Motor neuron (in vitro differentiated cells): ENCODE results near the gene DDX49. TPM values are rescaled to one million over a fixed set of nuclear protein-coding genes. Genes with fewer than 3 reads are reported as not detected.
"Not testable (repeated sequence)": the region's sequence is repeated elsewhere in the genome, so short reads cannot be mapped to it uniquely, and the experiment has no call there.

Experiments used
- ATAC-seq, 8 experiments: fragments of 200-7000 bp; cut with Tn5 transposase; replicated peaks in 6 of 8; 2 replicates each; pipeline ENCODE4 v1.8.0; 2021; ENCODE audit warnings: mild to moderate bottlenecking in 8 of 8, moderate library complexity in 8 of 8
- H3K27ac ChIP-seq, 2 donors: fragments of 250-450 bp; sonication (Bioruptor Pico); 2 replicates each; pipeline ENCODE4 v1.9.0; 2021; ENCODE audit warnings: antibody characterized with exemption in 2 of 2, mild to moderate bottlenecking in 2 of 2, moderate library complexity in 1 of 2
- H3K4me1 ChIP-seq, 2 donors: fragments of 250-450 bp; sonication (Bioruptor Pico); replicated peaks in 1 of 2; 2 replicates each; pipeline ENCODE4 v1.6.1; 2021; ENCODE audit warnings: antibody characterized with exemption in 2 of 2, mild to moderate bottlenecking in 2 of 2, moderate library complexity in 1 of 2
- H3K4me3 ChIP-seq, 5 donors: fragments of 250-450 bp; sonication (Bioruptor Pico); 2 replicates each; pipeline ENCODE4 v1.9.0; 2021; ENCODE audit warnings: antibody characterized with exemption in 5 of 5, mild to moderate bottlenecking in 5 of 5, moderate library complexity in 4 of 5
- WGBS, 10 experiments: fragments of 450-650 bp; shearing (Covaris generic); methylation state at CpG; one replicate each; pipeline ENCODE4 v1.0.0; 2022; 5-methylcytosine and 5-hydroxymethylcytosine counted together
- in situ Hi-C, 9 experiments: fragments of 400-800 bp; cut with MboI; loops; one replicate each; pipeline ENCODE4 v1.15.0; 2021; ENCODE audit warnings: low sequenced_read_pairs in 9 of 9, low pct_unique_long_range_greater_than_20kb in 2 of 9; ENCODE audit not compliant: unreplicated experiment in 9 of 9
- total RNA-seq, 8 experiments: library from RNA; unstranded; fragments of 300-600 nt; gene quantifications; 2 replicates each; pipeline versions ENCODE4 v1.2.3 to v1.2.4, GENCODE V29; 2022

The DDX49 gene
- total RNA-seq, 8 experiments from 2014 or later, result 52.7 to 95.5 (median 67.7) TPM

DNA sequence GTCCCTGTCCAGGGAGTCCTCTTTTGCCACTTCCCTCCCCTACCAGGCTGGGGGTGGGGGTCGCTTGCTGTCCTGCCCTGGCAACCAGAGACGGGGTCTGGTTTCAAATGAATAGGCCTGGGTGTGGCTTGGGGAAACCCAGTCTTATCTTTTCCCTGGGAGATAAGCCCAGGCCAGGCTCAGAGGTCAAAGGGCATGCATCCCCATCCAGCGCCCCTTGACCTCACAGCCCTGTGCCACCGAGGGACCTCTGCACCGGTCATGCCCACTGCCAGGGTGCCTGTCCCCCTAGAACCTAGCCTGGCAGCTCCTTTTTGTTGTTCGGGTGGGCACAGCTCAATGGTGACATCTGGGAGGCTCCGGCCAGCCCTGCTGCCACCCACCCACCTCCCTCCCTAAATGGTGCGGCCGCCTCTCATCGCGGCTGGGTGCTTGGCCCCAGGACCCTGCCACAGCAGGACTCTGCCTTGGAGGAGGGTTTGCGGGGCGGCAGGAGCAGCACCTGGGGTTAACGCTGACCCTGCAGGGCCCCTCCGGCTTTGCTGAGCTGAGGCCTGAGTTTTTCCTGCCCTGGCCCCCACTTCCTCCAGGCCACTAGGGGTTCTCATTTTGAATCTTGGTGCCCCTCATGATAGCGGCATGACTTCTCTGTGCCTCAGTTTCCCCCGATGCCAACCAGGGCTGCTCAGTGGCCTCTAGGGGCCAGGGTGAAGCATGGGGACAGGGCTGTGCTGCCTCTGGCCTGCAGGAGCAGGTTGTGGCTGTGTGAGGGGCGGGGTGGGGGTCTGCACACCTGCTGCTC is 20.7 kb upstream of the DDX49 start:
- ATAC-seq, result no peak
- WGBS, 10 experiments, result 73 to 90% (median 79%) methylated on average over 2 to 4 of the region's 18 CpGs; no CpG with 5 or more reads in 6 of the 10 experiments
- Histone ChIP-seq H3K27ac (no peak overlapping the region), H3K4me3 (no peak overlapping the region), H3K4me1 (peaks cover 2 to 5% of the 10 kb centered on the region in 2 donors)
- in situ Hi-C loops, result no loop called here

DNA sequence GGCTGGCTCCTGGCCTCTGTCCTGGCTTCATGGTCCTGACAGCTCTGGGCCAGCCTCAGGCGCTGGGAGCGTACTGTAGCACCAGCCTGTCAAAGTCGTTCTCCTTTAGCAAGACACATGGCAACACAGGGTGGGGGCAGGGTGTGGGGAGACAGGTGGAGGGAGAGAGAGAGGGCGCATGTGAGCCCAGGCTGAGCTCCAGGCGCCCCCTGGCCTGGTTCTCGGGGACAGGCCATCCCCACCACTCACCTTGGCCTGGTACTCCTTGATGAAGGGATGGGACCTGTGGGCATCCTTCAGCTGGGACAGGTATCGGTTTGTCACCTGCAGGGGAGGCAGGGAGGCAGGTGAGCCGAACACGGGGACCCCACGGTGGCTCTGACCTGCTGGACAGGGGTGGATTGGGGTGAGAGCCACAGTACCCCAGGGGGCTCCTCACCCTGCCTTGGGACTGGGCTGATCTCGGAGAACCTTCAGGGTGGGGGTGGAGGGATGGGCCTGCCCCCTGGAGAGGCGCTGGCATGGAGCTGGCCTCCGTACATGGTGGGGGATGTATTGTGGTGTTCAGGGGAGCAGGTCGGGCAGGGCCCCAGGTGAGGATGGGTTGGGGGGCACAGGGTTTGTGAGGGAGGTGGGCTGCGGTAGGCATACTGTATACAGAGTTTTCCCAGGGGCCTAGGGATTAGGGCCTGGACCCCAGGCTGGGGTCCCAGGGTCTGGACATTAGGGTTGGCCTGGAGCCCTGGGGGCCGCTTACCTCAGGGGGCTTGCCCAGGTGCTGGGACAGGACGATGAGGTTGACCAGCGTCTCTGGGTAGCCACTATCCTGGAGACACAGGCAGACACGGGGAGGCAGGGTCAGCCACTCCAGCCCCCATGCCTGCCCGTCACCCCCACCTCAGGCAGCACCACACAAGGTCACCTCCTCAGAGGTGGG is 19.6 kb upstream of the DDX49 start:
- Histone ChIP-seq H3K4me3 (no peak overlapping the region), H3K27ac (no peak overlapping the region), H3K4me1 (no peaks in the 10 kb centered on the region)
- WGBS, 10 experiments, result 70 to 100% methylated on average over 1 to 2 of the region's 20 CpGs; no CpG with 5 or more reads in 8 of the 10 experiments
- ATAC-seq, result no peak
- in situ Hi-C loops, result no loop called here

DNA sequence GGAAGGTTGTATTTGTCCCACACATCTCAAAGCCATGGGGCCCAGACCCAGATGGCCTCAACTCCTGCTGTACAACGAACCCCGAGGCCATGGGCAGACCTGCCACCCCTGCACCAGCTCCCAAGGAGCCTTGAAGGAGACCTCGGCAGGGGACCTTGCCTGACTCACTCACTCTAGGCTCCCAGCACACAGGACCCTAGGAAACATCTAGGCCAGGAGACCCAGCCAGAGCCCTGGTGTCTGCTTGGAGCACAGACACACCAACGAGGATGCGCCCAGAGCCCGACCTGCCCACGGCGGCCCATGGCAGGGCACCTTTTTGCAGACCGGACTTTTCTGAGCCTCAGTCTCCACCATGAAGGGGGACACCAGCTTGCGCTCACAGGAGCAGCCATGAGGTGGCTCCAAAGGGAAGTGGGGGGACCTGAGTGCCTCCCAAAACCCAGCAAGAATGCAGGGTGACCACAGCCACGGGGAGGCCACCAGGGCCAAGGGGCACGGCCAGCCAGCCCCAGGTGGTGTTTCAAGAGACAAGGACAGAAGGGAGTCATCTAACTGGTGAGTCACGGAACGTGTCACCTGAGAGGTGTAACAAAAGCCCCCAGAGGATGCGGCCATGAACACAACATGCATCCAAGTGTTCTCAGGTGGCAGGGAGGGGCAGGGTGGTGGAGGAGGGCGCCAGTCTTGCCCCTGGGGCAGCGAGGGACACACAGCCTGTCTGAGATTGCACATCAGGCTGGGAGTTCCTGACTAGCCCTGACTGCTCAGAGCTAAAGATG is 18.6 kb upstream of the DDX49 start:
- in situ Hi-C loops, result no loop called here
- no peak overlapping the region for H3K27ac ChIP-seq
- no peak overlapping the region for H3K4me3 ChIP-seq
- no peaks in the 10 kb centered on the region for H3K4me1 ChIP-seq
- ATAC-seq, result no peak
- 88 to 100% (median 95%) methylated on average over 1 to 4 of the region's 17 CpGs; no CpG with 5 or more reads in 7 of the 10 experiments for WGBS, 10 experiments

DNA sequence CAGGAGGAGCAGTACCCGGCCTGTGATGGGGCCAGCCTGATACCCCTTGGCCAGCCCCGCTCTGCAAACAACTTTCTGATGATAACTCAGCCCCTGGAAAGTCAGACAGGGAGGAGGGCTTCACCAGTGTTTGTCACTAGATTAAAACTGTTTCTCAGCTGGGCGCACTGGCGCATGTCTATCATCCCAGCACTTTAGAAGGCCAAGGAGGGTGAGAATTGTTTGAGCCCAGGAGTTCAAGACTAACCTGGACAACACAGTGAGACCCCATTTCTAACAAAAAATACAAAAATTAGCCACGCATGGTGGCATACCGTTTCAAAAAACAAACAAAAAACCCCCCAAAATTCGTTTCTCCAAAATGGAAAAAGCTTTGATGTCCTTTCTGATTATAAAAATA is 18.0 kb upstream of the DDX49 start:
- H3K4me3 ChIP-seq, result no peak overlapping the region
- in situ Hi-C loops, result no loop called here
- no peak for ATAC-seq
- WGBS, 10 experiments, result 65 to 95% (median 88%) methylated on average over 2 to 7 of the region's 7 CpGs; no CpG with 5 or more reads in 2 of the 10 experiments
- no peak overlapping the region for H3K27ac ChIP-seq
- no peaks in the 10 kb centered on the region for H3K4me1 ChIP-seq

DNA sequence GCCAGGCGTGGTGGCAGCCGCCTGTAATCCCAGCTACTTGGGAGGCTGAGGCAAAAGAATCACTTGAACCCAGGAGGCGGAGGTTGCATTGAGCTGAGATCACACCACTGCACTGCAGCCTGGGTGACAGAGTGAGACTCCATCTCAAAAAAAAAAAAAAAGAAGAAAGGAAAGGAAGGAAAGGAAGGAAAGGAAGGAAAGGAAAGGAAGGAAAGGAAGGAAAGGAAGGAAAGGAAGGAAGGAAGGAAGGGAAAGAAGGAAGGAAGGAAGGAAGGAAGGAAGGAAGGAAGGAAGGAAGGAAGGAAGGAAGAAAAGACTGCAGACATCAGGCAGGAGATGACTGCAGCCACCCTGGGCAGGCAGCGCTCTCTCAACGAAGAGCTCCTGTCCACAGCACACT is 17.0 kb upstream of the DDX49 start:
- in situ Hi-C loops, H3K4me3 ChIP-seq, H3K4me1 ChIP-seq: not testable (repeated sequence)

DNA sequence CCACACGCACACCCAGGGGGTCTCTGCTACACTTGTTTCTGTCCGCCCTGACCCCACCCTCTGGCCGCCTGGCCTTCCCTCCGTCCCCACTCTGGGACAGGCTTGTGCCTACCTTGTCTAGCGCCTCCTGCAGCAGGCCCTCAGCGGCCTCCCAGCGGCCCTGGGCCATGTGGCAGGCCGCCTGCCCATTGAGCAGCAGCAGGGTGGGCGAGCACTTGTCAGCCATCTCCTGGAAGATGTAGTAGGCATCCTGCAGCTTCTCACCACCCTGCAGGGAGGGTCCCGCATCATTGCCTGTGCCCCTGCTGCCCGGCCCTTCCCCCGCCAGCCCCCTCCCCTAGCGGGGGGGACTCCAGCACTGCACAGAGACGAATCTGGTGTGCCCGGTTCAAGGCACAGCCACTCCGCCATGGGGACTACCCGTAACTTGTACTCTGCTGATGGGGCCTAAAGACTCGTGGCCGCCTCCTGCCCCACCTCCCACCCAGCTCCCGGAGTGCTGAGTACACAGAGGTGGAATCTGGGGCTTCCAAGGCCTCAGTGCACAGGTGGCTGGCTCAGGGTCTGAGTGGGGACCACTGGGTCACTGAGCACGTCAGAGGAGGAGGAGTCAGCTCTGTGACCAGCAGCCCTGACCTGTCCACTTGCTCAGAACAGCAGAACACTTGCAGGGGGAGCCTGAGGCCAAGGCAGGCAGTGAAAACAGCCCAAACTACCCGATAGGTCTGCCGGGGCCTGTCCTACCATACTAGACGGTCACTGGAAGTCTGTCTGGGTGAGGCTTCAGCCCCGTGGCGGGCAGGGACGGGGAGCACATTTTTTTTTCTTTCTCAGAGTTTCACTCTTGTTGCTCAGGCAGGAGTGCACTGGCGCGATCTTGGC is 16.1 kb upstream of the DDX49 start:
- H3K27ac ChIP-seq, result no peak overlapping the region
- H3K4me1 ChIP-seq, result no peaks in the 10 kb centered on the region
- H3K4me3 ChIP-seq, result no peak overlapping the region
- no peak for ATAC-seq
- 60 to 100% (median 100%) methylated on average over 2 to 7 of the region's 29 CpGs; no CpG with 5 or more reads in 5 of the 10 experiments for WGBS, 10 experiments
- in situ Hi-C loops, result no loop called here

More for the DNA sequence above, 17.0 kb upstream of the DDX49 start:
- WGBS, 10 experiments, result 100% methylated on average over 3 of the region's 5 CpGs; no CpG with 5 or more reads in 8 of the 10 experiments
- ATAC-seq, H3K27ac ChIP-seq: not testable (repeated sequence)

DNA sequence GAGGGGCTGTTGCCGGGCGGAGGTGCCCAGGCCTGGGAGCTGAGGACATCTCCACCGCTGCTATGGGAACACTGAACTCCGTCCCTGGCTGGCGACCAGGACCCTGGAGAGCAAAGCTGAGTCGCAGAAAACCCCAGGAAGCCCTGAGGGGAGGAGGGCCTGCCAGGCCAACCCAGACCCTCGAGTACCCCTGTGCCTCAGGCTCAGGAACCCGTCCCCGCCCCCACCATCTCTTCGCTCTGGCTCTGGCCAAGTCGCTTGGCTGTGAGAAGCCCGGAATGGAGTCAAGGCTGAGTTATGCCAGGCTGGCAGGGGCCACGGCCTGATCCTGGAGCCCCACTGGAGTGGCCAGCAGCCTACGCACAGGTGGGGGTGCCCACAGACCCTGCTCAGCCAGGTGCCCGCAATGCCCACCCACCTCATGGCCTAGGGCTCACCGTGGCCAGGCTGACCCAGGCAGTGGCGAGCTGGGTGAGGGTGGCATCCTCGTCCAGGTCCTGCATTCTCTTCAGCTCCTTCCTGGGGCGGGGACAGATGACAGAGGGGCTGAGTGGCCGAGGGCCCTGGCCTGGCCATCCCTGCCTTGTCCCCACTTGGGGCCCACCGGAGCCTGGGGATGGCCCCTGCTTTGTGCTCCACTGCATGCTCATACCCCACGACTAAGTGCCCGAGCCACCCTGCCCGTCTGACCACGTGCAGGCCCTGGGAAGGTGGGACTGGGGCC is 15.0 kb upstream of the DDX49 start:
- in situ Hi-C loops, result no loop called here
- ATAC-seq, result peak in 2 of 8 experiments; percentile 5 to 33
- Histone ChIP-seq H3K4me3 (no peak overlapping the region), H3K27ac (no peak overlapping the region), H3K4me1 (no peaks in the 10 kb centered on the region)
- 80 to 100% (median 100%) methylated on average over 1 to 10 of the region's 25 CpGs; no CpG with 5 or more reads in 5 of the 10 experiments for WGBS, 10 experiments

DNA sequence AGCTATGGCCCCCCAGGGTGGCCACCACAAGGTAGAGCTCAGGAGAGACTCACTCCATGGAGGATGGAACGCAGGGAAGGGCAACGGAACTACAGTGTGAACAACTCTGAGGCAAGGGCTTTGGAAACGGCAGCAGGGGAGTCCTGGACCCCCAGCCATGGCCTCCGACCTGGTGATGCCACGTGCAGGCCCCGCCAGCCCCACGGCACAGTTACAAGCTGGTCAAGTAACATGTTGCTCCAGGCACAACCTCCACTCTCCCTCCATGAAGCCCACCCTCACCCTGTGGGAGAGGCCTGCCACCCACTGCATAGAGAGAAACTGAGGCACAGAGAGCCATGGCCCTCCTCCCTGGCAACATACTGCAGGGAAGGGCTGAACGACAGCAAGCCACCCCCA is 14.5 kb upstream of the DDX49 start:
- in situ Hi-C loops, result no loop called here
- 50 to 100% (median 80%) methylated on average over 1 to 2 of the region's 8 CpGs; no CpG with 5 or more reads in 7 of the 10 experiments for WGBS, 10 experiments
- Histone ChIP-seq H3K4me3 (no peak overlapping the region), H3K4me1 (no peaks in the 10 kb centered on the region), H3K27ac (no peak overlapping the region)
- no peak for ATAC-seq

DNA sequence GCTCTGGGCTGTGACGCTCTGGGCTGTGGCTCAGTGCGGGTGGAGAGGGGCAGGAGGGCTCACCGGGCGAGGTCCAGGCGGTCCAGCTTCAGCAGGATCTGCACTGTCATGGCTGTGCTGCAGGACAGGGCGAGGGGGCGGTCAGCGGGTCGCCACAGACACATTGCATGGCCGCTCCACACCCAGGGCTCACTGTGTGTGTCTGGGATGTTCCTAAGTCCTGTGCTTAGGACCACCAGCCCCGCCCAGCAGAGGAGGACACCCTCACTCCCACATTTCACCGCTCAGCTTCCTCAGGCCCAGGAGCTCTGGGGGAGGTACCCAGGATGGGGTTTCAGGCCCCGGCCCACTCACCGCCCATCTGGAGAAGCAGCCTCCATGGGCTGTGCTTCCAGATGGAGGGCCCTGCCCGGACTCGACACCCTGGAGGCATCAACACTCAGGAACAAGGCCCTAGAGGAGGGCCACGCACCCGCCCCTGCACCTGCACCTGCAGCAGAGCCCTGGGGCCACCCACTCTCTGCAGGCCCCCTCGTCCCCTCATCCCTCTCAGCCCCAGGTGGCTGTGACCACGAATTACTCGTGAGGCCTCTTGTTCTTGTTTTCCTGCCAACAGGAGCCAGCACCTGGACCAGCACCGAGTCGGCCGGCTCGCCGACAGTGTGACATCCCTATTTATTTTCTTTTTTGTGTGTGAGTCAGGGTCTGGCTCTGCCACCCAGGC is 13.8 kb upstream of the DDX49 start:
- no peak overlapping the region for H3K4me3 ChIP-seq
- H3K27ac ChIP-seq, result no peak overlapping the region
- ATAC-seq, result peak in 3 of 8 experiments; percentile 6 to 69 (median 8)
- no peaks in the 10 kb centered on the region for H3K4me1 ChIP-seq
- 20 to 100% (median 82%) methylated on average over 1 to 9 of the region's 26 CpGs; no CpG with 5 or more reads in 4 of the 10 experiments for WGBS, 10 experiments
- in situ Hi-C loops, result no loop called here

DNA sequence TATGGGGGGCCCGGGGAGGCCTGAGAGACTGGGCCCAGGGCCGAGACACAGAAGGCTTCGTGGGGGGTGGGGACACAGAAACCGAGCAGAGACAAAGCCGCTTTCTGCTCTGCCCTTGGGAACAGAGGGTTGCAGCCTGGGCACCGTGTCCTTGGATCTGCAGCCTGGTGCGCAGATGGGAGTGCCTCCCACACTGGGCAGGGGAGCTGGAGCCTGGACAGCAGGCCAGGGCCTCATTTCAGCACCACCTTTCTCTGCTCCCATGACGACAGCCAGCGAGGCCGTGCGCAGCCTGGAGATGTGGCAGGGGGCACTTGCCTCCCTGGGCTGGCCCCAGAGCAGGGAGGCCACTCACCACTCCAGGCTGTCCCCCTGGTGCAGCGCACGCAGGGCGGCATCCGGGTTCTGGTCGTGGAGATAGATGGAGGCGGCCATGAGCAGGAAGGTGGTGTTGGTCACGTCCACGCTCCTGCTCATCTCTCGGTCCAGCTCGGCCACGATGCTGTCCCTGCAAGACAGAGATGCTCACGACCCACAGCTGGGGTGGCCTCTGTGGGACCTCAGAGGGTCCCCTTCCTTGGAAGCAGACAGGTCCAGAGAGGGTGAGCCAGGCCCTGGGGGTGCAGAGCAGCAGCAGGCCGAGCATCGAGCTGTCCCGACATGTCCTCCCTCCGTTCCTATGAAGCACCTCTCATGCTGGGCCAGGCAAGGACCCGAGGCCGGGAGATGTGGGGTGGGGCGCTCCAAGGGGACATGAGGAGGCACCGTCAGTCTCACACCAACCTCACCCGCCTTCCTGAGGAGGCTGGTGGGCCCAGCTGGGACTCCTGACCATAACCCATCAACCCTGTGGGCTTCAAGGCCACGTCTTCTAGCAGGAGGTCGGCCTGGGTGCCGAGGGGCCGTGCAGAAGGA is 12.7 kb upstream of the DDX49 start:
- ATAC-seq, result peak in 5 of 8 experiments; percentile 11 to 80 (median 23)
- in situ Hi-C loops, result no loop called here
- H3K4me1 ChIP-seq, result no peaks in the 10 kb centered on the region
- 91 to 100% methylated on average over 1 to 14 of the region's 36 CpGs; no CpG with 5 or more reads in 8 of the 10 experiments for WGBS, 10 experiments
- H3K4me3 ChIP-seq, result no peak overlapping the region
- no peak overlapping the region for H3K27ac ChIP-seq
